Measurements from ENCODE around the gene RFX1. TPM values are rescaled to one million over a fixed set of nuclear protein-coding genes. Genes with fewer than 3 reads are reported as not detected.

RFX1 gene
- total and polyA plus RNA-seq, 2 of the 13 experiments (the other 11 are each of a cell fraction or from before 2014, with no cell fraction given): 1.1 to 1.3 TPM

DNA sequence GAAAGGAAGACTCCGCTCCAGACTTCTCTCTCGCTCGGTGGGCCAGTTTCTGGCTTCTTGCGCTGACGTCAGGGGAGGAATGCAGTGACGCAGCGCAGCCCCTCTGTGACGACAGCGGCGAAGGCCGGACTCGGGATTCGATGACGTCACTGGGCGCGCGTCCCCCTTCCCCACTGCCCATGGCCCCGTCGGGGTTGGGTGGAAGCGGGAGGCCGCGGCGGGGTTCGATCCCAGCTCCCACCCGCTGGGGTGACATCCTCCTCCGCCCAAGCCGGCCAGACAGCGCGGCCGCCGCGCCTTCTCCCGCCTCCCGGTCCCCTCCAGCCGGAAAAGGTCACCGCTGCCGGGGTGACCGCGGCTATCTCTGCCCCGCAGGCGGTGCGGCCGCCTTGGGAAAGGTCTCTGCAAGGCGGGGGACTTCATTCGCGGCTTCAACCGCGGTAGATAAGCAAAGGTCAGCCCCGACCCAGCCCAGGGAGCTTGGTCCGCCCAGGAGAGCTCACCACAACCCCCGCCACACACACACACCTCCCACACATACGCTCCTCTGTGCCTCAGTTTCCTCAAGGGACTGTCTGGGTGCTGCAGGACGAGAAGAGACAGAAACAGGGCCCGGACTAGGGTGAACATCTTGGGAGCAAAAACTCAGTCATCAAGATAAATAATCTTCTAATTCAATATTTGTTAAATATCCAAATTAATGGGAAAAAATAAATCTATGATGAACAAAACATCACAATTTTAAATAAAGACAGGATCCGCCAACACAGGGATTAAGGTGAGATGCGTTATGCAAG is 844 bp upstream of the RFX1 start (continued):
- TF ChIP-seq, protein P1, sequence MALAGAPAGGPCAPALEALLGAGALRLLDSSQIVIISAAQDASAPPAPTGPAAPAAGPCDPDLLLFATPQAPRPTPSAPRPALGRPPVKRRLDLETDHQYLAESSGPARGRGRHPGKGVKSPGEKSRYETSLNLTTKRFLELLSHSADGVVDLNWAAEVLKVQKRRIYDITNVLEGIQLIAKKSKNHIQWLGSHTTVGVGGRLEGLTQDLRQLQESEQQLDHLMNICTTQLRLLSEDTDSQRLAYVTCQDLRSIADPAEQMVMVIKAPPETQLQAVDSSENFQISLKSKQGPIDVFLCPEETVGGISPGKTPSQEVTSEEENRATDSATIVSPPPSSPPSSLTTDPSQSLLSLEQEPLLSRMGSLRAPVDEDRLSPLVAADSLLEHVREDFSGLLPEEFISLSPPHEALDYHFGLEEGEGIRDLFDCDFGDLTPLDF (CRISPR knock-in tag; IDR thresholded peaks at IDR 0.05): peak; percentile 65
- TF ChIP-seq, protein P2, sequence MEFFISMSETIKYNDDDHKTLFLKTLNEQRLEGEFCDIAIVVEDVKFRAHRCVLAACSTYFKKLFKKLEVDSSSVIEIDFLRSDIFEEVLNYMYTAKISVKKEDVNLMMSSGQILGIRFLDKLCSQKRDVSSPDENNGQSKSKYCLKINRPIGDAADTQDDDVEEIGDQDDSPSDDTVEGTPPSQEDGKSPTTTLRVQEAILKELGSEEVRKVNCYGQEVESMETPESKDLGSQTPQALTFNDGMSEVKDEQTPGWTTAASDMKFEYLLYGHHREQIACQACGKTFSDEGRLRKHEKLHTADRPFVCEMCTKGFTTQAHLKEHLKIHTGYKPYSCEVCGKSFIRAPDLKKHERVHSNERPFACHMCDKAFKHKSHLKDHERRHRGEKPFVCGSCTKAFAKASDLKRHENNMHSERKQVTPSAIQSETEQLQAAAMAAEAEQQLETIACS (CRISPR knock-in tag; IDR thresholded peaks at IDR 0.05): no peak
- TF ChIP-seq MBD4 (IDR thresholded peaks at IDR 0.05; ENCODE audit: borderline replicate concordance, low read length): no peak
- TF ChIP-seq, protein P3, sequence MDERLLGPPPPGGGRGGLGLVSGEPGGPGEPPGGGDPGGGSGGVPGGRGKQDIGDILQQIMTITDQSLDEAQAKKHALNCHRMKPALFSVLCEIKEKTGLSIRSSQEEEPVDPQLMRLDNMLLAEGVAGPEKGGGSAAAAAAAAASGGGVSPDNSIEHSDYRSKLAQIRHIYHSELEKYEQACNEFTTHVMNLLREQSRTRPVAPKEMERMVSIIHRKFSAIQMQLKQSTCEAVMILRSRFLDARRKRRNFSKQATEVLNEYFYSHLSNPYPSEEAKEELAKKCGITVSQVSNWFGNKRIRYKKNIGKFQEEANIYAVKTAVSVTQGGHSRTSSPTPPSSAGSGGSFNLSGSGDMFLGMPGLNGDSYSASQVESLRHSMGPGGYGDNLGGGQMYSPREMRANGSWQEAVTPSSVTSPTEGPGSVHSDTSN (CRISPR knock-in tag; IDR thresholded peaks at IDR 0.05): no peak
- 0 out of 2 replicates have a peak, but pooled peaks have one; percentile 44 for TF ChIP-seq ZNF776 (CRISPR knock-in tag; IDR thresholded peaks at IDR 0.05)
- no peak for TF ChIP-seq NFKB2 (CRISPR knock-in tag; IDR thresholded peaks at IDR 0.05; ENCODE audit: borderline replicate concordance)
- TF ChIP-seq, protein P4, sequence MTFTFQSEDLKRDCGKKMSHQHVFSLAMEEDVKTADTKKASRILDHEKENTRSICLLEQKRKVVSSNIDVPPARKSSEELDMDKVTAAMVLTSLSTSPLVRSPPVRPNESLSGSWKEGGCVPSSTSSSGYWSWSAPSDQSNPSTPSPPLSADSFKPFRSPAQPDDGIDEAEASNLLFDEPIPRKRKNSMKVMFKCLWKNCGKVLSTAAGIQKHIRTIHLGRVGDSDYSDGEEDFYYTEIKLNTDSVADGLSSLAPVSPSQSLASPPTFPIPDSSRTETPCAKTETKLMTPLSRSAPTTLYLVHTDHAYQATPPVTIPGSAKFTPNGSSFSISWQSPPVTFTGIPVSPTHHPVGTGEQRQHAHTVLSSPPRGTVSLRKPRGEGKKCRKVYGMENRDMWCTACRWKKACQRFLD (CRISPR knock-in tag; IDR thresholded peaks at IDR 0.05; ENCODE audit: borderline replicate concordance): no peak
- no peak for TF ChIP-seq SP1 (IDR thresholded peaks at IDR 0.05)
- no peak for TF ChIP-seq SP1 (CRISPR knock-in tag; IDR thresholded peaks at IDR 0.05)
- TF ChIP-seq FIP1L1 (IDR thresholded peaks at IDR 0.05; ENCODE audit: borderline replicate concordance, insufficient read depth, low read depth, low read length): no peak
- no peak for TF ChIP-seq POLR2AphosphoS2 (IDR thresholded peaks at IDR 0.05; ENCODE audit: low read depth, low read length)
- peak; percentile 70; the same call in 1 of the 2 replicates for TF ChIP-seq FOXO1 (CRISPR knock-in tag; IDR thresholded peaks at IDR 0.05)
- TF ChIP-seq, protein P5, sequence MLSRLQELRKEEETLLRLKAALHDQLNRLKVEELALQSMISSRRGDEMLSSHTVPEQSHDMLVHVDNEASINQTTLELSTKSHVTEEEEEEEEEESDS (CRISPR knock-in tag; IDR thresholded peaks at IDR 0.05; ENCODE audit: borderline replicate concordance): 0 out of 2 replicates have a peak, but pooled peaks have one; percentile 70
- TF ChIP-seq TBL1XR1 (IDR thresholded peaks at IDR 0.05; ENCODE audit: borderline replicate concordance, low read length, partially characterized antibody): no peak
- TF ChIP-seq FOSL1 (CRISPR knock-in tag; IDR thresholded peaks at IDR 0.05; ENCODE audit: borderline replicate concordance): no peak
- TF ChIP-seq MAFK (conservative IDR thresholded peaks at IDR 0.05 in 1 of 2, IDR thresholded peaks at IDR 0.05 in 1 of 2; ENCODE audit: low read length in 2 of 2): no peak
- no peak for TF ChIP-seq SMYD3 (CRISPR knock-in tag; IDR thresholded peaks at IDR 0.05)
- peak; percentile 40; the same call in 1 of the 2 replicates for TF ChIP-seq GZF1 (CRISPR knock-in tag; IDR thresholded peaks at IDR 0.05)
- no peak for TF ChIP-seq ZNF260 (CRISPR knock-in tag; IDR thresholded peaks at IDR 0.05; ENCODE audit: borderline replicate concordance, low read depth)
- TF ChIP-seq SIN3B (IDR thresholded peaks at IDR 0.05; ENCODE audit: low read length): peak; percentile 42; the same call in 1 of the 2 replicates
- no peak for TF ChIP-seq ZNF7 (CRISPR knock-in tag; IDR thresholded peaks at IDR 0.05)
- TF ChIP-seq ZNF235 (CRISPR knock-in tag; IDR thresholded peaks at IDR 0.05; ENCODE audit: borderline replicate concordance): no peak; the same call in 1 of the 2 replicates
- TF ChIP-seq NR3C1 (CRISPR knock-in tag; IDR thresholded peaks at IDR 0.05): no peak
